Stimulated activated CD4-positive, alpha-beta T cell treated with anti-CD3 and anti-CD28 coated beads, Interleukin-1b, Interleukin-23, amount 100 ng/mL, for 1 hour (primary cell): ENCODE data around the gene RNF17.
A peak's percentile ranks its signal among the peaks of the same experiment; 100 is the strongest.

Source experiments
- DNase-seq, 2 donors: peaks; one replicate each; pipeline ENCODE4 v3.0.0-alpha.2; 2020; ENCODE audit warnings: low read depth in 2 of 2

RNF17 gene

GRCh38 chr13:24897293-24897692 is 133.3 kb downstream of the RNF17 start:
- no peak for DNase-seq

- DNase-seq = no peak
Measured at GRCh38 chr13:24899601-24900000, 135.6 kb downstream of the RNF17 start.

DNA sequence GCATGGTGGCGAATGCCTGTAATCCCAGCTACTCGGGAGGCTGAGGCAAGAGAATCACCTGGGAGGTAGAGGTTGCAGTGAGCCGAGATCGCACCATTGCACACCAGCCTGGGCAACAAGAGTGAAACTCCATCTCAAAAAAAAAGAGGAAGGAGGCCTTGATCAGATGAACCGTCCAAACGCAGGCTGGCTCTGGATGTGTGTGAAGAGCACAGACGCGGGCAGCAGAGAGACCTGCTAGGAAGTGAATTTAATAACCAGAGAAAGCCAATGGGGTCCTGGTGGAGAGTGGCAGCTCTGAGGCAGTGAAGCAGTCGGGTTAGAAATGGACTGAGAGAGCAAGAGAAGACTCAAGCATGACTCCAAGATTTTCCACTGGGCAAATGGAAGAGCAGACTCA is 136.5 kb downstream of the RNF17 start:
- no peak for DNase-seq

- DNase-seq = no peak
Measured at GRCh38 chr13:24905242-24905641, 141.3 kb downstream of the RNF17 start.

- DNase-seq = no peak
Measured at GRCh38 chr13:24906268-24906667, 142.3 kb downstream of the RNF17 start.

- DNase-seq = no peak
Measured at GRCh38 chr13:24910502-24911132, 146.6 kb downstream of the RNF17 start.

DNA sequence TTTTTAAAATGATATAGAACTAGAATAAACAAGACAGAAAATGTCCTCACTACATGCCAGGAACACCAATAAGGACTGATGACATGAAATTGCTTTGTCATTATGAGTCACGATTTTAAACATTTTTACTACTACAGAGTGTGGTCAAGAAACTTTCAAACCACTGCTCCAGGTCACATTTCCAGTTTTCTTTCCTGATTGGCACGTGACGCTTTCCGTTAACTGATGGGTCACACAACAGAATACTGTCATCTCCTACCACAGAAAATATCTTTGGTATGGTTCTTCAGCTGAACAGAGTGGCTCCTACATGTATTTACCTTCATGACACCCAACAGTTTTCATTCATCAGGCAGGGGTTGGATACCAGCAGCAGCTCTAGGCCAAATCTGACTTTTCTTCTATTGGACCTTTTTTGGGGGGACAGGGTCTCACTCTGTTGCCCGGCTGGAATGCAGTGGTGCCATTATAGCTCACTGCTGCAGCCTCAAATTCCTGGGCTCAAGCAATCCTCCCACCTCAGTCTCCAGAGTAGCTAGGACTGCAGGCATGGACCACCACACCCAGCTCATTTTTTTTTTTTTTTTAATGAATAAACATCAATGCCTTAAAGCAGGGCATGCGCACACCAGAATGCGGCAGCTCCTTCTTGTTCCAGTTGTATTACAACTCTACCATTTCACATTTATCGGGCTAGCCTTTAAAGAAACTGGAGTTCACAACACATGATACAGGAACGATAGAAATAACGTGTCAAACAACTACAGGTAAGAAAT is 147.4 kb downstream of the RNF17 start:
- no peak for DNase-seq

DNA sequence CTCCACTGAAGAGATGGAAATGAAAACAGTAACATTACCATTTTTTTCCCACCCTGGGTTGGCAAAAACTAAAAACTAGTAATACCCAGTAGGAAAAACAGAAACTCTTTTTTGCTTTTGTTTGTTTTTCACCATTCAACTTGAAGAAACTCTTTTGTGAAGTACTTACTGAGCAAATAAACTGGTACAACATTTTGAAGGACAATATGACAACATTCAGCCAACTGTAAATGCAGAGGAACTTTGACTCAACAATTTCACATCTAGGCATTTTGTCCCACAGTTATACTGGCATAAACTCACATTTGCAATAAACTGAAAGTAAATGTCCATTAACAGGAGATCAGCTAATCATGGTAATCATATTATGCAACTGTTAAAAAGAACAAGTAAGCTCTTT is 152.5 kb downstream of the RNF17 start:
- DNase-seq = no peak

DNA sequence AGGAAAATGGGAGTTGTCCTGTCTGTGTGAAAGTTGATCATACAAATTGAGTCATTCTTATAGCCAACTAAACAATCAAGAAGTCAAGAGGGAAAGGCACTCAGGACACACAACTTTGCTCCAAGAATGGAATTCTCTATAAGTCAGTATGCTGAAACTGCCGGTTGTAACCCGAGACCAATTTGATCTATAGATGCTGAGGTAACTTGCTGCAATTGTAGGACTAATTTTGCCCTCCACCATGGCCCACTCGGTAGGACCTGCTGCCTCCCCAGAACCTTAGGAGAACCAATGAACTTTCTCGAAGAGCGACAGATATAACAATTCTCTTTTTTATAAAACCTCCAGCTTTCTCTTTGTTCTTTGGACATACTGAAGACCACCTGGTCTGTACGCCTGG is 157.0 kb downstream of the RNF17 start:
- DNase-seq = no peak

DNA sequence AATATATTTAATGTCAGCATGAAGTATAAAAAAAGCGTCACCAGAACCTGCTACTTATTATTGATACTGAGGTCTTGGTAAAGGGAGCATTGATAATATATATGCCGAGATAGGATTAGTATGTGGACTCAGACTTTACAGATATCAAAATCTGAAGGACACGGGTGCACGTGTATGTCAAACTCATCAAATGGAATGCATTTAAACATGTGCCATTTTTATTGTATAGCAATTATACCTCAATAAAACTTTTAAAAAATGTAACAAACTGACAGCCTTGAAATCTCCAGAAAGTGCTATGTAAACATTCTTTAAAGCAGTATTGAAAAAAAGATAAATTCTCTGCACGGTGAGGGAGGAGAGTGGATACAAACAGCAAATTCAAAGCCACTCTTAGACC is 157.9 kb downstream of the RNF17 start:
- DNase-seq = no peak

DNA sequence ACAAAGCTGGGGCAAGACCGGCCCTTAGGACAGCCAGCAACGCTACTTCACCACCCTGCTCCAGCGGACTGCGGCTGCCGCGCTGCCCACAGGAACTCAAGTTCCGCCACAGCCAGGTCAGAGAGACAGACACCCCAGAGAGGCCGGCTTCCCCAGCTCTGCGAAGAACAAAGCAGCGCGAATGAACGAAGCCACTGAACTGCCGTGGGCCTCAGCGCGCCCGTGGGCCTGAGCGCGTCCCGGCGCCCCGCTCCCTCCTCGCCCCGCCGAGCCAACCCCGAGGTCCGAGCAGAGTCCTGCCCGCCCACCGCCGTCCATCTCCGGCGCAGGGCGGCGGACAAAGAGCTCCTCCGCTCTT is 158.4 kb downstream of the RNF17 start:
- no peak for DNase-seq

DNA sequence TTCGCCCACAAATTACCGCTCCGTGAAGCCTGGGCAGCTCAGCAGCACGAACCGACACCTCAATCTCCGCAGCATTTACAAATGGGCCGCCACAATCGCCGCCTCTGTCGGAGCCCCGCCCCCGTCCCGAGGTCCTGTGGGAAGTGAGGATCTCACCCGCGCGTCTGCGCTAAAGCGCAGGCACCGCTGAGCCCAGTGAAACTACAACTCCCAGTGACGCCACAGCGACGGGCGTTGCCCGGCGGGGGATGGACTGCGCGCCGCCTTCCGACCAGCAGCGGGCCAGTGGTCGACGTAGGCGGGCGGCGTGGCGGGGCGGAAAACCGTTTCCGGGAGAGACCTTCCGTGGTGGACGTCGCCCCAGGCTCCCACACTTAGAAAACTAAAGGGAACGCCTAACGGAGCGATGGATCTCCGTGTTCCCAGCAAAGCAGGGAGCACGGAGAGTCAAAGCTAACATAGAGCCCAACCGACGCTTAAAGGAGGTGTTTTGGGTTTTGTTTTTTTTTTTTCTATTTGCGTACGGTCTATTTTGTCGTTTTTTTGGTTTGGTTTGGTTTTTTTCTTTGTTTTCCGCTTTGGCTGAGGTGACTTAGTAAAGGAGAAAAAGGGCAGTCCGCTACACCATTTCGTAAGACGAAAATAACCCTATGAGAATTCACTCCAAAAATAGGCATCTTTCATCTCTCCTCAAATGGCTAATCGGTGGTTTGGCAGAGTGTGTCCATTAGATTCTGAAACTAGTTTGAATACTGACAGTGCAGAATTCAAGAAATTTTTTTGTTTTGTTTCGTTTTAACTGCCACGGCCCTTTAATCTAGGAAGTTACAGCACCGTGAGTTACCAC is 159.0 kb downstream of the RNF17 start:
- peak; percentile 78 for DNase-seq

DNA sequence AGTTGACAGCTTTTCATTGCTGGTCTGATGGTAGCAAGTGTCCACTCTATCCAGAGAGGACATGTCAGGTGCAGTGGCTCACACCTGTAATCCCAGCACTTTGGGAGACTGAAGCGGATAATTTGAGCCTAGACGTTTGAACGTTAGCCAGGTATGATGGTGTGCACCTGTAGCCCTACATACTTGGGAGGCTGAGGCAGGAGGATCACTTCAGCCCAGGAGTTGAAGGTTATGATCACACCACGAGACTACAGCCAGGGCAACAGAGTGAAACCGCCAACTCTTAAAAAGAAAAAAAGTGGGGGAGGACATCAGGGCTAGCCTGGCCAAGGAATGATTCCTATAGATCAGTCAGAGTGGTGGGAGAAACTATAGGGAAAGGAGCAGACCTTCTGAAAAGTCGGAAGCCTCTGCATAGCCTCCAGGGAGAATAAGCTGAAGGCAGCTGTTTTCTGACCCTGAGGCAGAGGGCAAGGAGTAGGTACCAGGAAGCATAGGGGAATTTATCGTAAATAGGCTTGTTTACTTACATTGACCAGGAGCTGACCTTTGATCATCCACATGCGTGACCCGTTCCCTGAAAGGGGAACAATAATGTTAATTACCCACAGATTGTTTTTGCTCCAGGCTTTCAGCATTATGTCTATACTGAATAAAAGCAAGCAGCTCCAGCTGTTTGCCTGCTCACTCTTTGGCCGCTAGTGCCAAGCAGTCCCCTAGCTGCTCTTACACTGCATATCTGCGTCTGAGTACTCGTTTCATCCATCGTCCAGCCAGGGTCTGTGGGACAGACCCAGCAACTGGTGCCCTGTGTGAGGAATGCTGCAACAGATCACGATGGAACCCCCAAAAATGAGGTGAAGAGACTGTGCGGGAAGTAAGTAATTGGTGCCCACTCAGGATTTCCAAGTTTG is 161.6 kb downstream of the RNF17 start:
- DNase-seq = no peak

GRCh38 chr13:24927810-24928404 is 163.9 kb downstream of the RNF17 start:
- no peak for DNase-seq

- DNase-seq = no peak
Measured at GRCh38 chr13:24929196-24929595, 165.2 kb downstream of the RNF17 start.
